ENCODE results near the gene RNF227. TPM values are rescaled to one million over a fixed set of nuclear protein-coding genes. Genes with fewer than 3 reads are reported as not detected.
"Not testable (repeated sequence)": the region's sequence is repeated elsewhere in the genome, so short reads cannot be mapped to it uniquely, and the experiment has no call there.

RNF227 gene
- total RNA-seq, 1 donor from 2014 or later: 8.0 TPM

- no peak overlapping the region for H3K27ac ChIP-seq
- H3K36me3 ChIP-seq: peaks cover 20% of the 10 kb centered on the region
Observed at GRCh38 chr17:7875804-7876370, 40.2 kb downstream of the RNF227 start.

GRCh38 chr17:7873051-7873450, 43.0 kb downstream of the RNF227 start:
- Histone ChIP-seq H3K4me3 (no peak overlapping the region), H3K9me3 (no peaks in the 10 kb centered on the region), H3K4me1 (no peaks in the 10 kb centered on the region), H3K27ac (no peak overlapping the region), H3K36me3 (peaks cover 10% of the 10 kb centered on the region), H3K27me3 (no peaks in the 10 kb centered on the region)
- TF ChIP-seq CTCF (IDR thresholded peaks at IDR 0.05): no peak
- intact Hi-C loops (cut with DNase I): no loop called here
- DNase-seq: no peak
- ATAC-seq: peak; percentile 45

More at GRCh38 chr17:7875804-7876370, 40.2 kb downstream of the RNF227 start:
- no peaks in the 10 kb centered on the region for H3K27me3 ChIP-seq
- DNase-seq (no peak), ATAC-seq (no peak)
- H3K9me3 ChIP-seq: no peaks in the 10 kb centered on the region
- no peak overlapping the region for H3K4me3 ChIP-seq
- intact Hi-C loops (cut with DNase I): no loop called here
- H3K4me1 ChIP-seq: peaks cover 8% of the 10 kb centered on the region
- TF ChIP-seq CTCF (IDR thresholded peaks at IDR 0.05): no peak

- peak; percentile 50 for ATAC-seq
- TF ChIP-seq CTCF (IDR thresholded peaks at IDR 0.05): no peak
- peaks cover 10% of the 10 kb centered on the region for H3K4me1 ChIP-seq
- no peak for DNase-seq
- no peak overlapping the region for H3K27ac ChIP-seq
- intact Hi-C loops (cut with DNase I): no loop called here
- no peaks in the 10 kb centered on the region for H3K9me3 ChIP-seq
- no peak overlapping the region for H3K4me3 ChIP-seq
- H3K36me3 ChIP-seq: peaks cover 6% of the 10 kb centered on the region
- no peaks in the 10 kb centered on the region for H3K27me3 ChIP-seq
Observed at GRCh38 chr17:7867881-7868329, 48.2 kb downstream of the RNF227 start.

- DNase-seq (no peak), ATAC-seq (no peak)
- H3K4me3 ChIP-seq: no peak overlapping the region
- no peaks in the 10 kb centered on the region for H3K27me3 ChIP-seq
- H3K27ac ChIP-seq: no peak overlapping the region
- H3K9me3 ChIP-seq: no peaks in the 10 kb centered on the region
- no peak for TF ChIP-seq CTCF (IDR thresholded peaks at IDR 0.05)
- peaks cover 13% of the 10 kb centered on the region for H3K4me1 ChIP-seq
- intact Hi-C loops (cut with DNase I): loop anchor here (5.0 kb wide), 1 partner anchor 127 kb away; no protein-coding TSS in a partner anchor
- H3K36me3 ChIP-seq: peaks cover 5% of the 10 kb centered on the region
Observed at GRCh38 chr17:7864995-7865650, 51.0 kb downstream of the RNF227 start.

- H3K4me1 ChIP-seq: peaks cover 13% of the 10 kb centered on the region
- ATAC-seq, H3K9me3 ChIP-seq, DNase-seq, H3K27me3 ChIP-seq, H3K4me3 ChIP-seq, H3K27ac ChIP-seq, H3K36me3 ChIP-seq: not testable (repeated sequence)
- intact Hi-C loops (cut with DNase I): loop anchor here (5.0 kb wide), 1 partner anchor 128 kb away; no protein-coding TSS in a partner anchor
Observed at GRCh38 chr17:7864384-7864783, 51.7 kb downstream of the RNF227 start.

Other genes with a start within 250 kb of the RNF227 start
- gene TP53, start 228.8 kb downstream of the RNF227 start, total RNA-seq: 41.7 TPM
- gene WRAP53, start 227.8 kb downstream of the RNF227 start, total RNA-seq: 5.7 TPM
- gene EFNB3, start 211.1 kb downstream of the RNF227 start, total RNA-seq: 0.32 TPM
- gene DNAH2, start 198.5 kb downstream of the RNF227 start, total RNA-seq: 0.58 TPM
- gene KDM6B, start 82.1 kb downstream of the RNF227 start, total RNA-seq: 48.3 TPM
- 10.7 TPM for gene TMEM88, start 61.2 kb downstream of the RNF227 start, total RNA-seq
- 58.7 TPM for gene NAA38, start 58.7 kb downstream of the RNF227 start, total RNA-seq
- 7.2 TPM for gene CYB5D1, start 58.3 kb downstream of the RNF227 start, total RNA-seq
- 93.0 TPM for gene CHD3, start 27.5 kb downstream of the RNF227 start, total RNA-seq
- 5.9 TPM for gene KCNAB3, start 13.6 kb upstream of the RNF227 start, total RNA-seq
- 135 TPM for gene TRAPPC1, start 15.7 kb upstream of the RNF227 start, total RNA-seq
- gene CNTROB, start 15.9 kb upstream of the RNF227 start, total RNA-seq: 62.7 TPM
- 2.6 TPM for gene GUCY2D, start 86.3 kb upstream of the RNF227 start, total RNA-seq
- gene ALOX15B, start 122.8 kb upstream of the RNF227 start, total RNA-seq: 80.2 TPM
- not detected for gene ALOX12B, start 171.4 kb upstream of the RNF227 start, total RNA-seq
- not detected for gene ALOXE3, start 202.2 kb upstream of the RNF227 start, total RNA-seq
- gene HES7, start 207.8 kb upstream of the RNF227 start, total RNA-seq: not detected
- 350 TPM for gene PER1, start 236.1 kb upstream of the RNF227 start, total RNA-seq
- 78.1 TPM for gene VAMP2, start 246.7 kb upstream of the RNF227 start, total RNA-seq

Measured in upper lobe of right lung (tissue), 1 donor.